Right renal pelvis (tissue), 4 donors: ENCODE data around the gene ZCCHC14. TPM values are rescaled to one million over a fixed set of nuclear protein-coding genes. Genes with fewer than 3 reads are reported as not detected.

ENCODE experiments used
- DNase-seq, 4 donors: peaks; one replicate each; pipeline ENCODE4 v3.0.0-alpha.2; 2013; ENCODE audit warnings: low read depth in 4 of 4, low spot score in 3 of 4, missing footprints in 1 of 4
- polyA plus RNA-seq, 4 donors: library from polyadenylated mRNA; unstranded; fragments of 120-200 nt; gene quantifications; one replicate each; pipeline ENCODE4 v1.2.1, GENCODE V29; 2013; ENCODE audit not compliant: insufficient read length in 4 of 4

ZCCHC14 gene
- polyA plus RNA-seq, 4 donors: 34.3 to 37.4 (median 36.3) TPM

DNA sequence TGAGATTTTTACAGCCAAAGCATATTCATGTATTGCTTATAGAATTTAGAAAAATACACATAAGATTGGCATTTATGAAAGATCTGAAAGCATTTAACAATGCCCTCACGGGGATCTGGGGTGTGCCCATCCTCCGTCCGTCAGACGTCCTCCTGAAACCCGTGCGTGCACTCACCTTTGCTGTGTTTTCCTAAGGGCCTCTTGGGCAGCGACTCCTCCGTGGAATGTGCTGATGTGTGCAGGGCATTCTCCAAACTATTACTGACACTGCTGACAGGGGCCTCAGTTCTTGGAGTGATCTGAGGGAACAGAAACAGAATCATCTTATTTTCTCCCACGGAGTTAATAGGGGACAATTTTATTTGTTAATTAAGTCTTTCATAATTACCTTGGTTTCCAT, 33.0 kb downstream of the ZCCHC14 start:
- DNase-seq: no peak

GRCh38 chr16:87459027-87459426, 33.8 kb downstream of the ZCCHC14 start:
- no peak for DNase-seq

GRCh38 chr16:87458424-87458915, 34.4 kb downstream of the ZCCHC14 start:
- DNase-seq: no peak

- no peak for DNase-seq
Observed at GRCh38 chr16:87457709-87458423, 35.0 kb downstream of the ZCCHC14 start.

DNA sequence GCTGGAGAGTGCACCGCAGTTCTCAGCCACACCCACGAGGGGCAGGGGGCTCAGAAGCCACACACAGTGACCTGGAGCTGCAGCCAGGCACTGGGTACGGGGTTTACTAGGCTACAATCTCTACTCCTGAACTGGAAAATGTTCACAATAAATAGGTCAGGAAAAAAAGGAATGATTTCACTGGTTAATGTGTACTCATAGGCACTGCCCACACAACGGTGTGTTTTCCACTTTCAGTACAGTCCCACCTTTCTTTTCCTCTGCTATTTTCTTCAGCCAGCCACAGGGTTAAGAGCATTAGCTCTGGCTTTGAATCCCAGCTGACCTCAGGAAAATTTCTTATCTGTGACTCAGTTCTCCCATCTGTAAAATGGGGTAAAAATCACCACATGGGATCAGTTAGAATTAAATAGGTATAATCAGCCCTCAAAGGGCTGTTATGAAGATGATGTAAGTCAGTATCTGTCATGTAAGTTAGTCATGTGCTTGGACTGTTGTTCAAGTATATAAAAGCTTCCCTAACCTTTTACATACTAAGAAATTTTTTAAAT, 35.7 kb downstream of the ZCCHC14 start:
- no peak for DNase-seq

GRCh38 chr16:87454391-87454790, 38.4 kb downstream of the ZCCHC14 start:
- DNase-seq: no peak

- DNase-seq: no peak
Observed at GRCh38 chr16:87453326-87453725, 39.5 kb downstream of the ZCCHC14 start.

DNA sequence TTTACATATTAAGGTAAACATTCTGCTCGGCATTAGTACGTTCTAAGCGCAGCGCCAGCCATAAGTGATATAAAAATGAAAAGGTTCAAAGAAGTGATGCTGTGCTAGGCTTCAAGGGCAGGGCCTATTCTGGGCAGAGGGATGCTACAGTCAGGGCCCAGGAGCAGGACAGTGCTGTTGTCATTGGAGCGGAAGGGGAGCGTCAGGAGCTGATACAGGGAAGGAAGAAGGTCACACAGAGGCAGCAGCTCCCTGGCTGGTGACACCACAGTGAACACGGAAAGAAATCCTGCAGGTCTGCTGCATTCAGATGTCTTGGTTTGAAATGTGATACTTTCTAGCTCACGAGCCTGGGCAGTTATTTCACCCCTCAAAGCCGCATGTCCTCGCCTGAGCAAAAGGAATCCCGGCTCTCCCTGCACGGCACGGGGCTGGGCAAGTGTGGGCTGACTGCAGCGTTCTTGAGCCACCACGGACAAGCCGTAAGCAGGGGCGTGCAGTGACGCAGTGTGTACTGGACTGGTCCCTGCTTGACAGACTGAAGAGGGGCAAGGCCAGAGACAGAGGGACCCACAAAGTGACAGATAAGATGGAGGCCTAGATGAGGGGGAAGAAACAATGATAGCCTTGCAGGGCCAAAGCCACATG, 41.1 kb downstream of the ZCCHC14 start:
- DNase-seq: no peak

GRCh38 chr16:87448866-87449265, 44.0 kb downstream of the ZCCHC14 start:
- DNase-seq: no peak

GRCh38 chr16:87447323-87447722, 45.5 kb downstream of the ZCCHC14 start:
- no peak for DNase-seq

- no peak for DNase-seq
Observed at GRCh38 chr16:87446479-87446878, 46.3 kb downstream of the ZCCHC14 start.

- DNase-seq: no peak
Observed at GRCh38 chr16:87445486-87445885, 47.3 kb downstream of the ZCCHC14 start.

GRCh38 chr16:87443964-87444363, 48.9 kb downstream of the ZCCHC14 start:
- no peak for DNase-seq

GRCh38 chr16:87443016-87443415, 49.8 kb downstream of the ZCCHC14 start:
- DNase-seq: no peak

- DNase-seq: no peak
Observed at GRCh38 chr16:87442581-87442966, 50.2 kb downstream of the ZCCHC14 start.

DNA sequence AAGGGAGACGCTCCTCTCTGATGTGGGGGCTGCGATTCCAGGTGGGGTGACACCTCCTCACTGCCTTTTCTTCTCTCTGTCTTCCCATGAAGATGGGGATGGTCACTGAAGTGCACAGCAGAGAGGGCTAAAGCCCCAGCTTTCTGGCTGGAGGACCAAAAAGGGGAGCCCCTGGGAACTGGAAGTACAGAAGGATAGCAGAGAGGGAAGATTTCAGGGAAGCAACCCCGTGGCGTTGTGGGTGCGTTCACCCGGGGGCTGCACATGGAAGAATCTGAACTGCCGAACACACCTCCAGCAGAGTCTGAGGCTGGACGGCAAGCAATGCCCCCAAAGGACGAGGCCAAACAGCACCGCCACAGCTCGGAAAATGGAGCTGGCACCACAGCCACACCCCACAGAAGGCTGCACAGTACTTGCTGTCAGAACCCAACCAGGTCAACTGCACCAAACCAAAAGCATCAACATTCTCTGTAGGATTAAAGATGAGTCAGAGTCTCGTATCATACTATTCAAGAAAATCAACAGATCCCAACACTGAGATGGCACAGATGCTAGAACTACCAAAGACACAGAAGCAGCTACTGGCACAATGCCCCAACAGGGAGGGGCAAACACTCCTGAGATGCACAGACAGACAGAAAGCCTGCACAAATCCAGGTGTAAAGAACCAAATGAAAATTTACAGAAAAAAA, 50.8 kb downstream of the ZCCHC14 start:
- no peak for DNase-seq

DNA sequence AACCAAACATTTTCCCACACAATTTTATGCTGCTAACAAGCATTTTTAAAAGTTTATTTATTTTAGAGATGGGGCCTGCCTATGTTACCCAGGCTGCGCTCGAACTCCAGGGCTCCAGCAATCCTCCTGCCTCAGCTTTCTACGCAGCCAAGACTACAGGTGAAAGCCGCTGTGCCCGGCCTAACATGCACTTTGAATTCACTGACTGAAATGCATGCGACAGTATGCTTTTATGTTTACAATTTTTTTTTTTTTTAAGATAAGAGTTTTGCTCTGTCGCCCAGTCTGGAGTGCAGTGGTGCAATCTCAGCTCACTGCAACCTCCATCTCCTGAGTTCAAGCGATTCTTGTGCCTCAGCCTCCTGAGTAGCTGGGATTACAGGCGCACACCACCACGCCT, 52.9 kb downstream of the ZCCHC14 start:
- no peak for DNase-seq

- no peak for DNase-seq
Observed at GRCh38 chr16:87438611-87438985, 54.2 kb downstream of the ZCCHC14 start.

GRCh38 chr16:87437911-87438610, 54.8 kb downstream of the ZCCHC14 start:
- no peak for DNase-seq

- DNase-seq: no peak
Observed at GRCh38 chr16:87437327-87437726, 55.5 kb downstream of the ZCCHC14 start.
